Neural progenitor cell (in vitro differentiated cells): ENCODE measurements around the gene GNAZ. TPM values are rescaled to one million over a fixed set of nuclear protein-coding genes. Genes with fewer than 3 reads are reported as not detected.

Experiments
- DNase-seq: peaks from one replicate; pipeline ENCODE4 v3.0.0-alpha.2; 2016; ENCODE audit warnings: low spot score
- H2AFZ ChIP-seq: fragments of 200-600 bp; sonication (generic); replicated peaks from 2 replicates; pipeline ENCODE4 v1.6.1; 2016; ENCODE audit warnings: antibody characterized with exemption
- H3F3A ChIP-seq: fragments of 200-600 bp; sonication (generic); 2 replicates; pipeline ENCODE4 v1.6.1; 2016; ENCODE audit warnings: antibody characterized with exemption, low read depth
- H3K27ac ChIP-seq: fragments of 200-600 bp; sonication (generic); 2 replicates; pipeline ENCODE4 v1.5.1; 2016; ENCODE audit warnings: mild to moderate bottlenecking
- H3K27me3 ChIP-seq: fragments of 200-600 bp; sonication (generic); 2 replicates; pipeline ENCODE4 v1.6.1; 2016; ENCODE audit warnings: mild to moderate bottlenecking, moderate library complexity
- H3K36me3 ChIP-seq: fragments of 200-600 bp; sonication (generic); 2 replicates; pipeline ENCODE4 v1.5.1; 2016
- H3K4me1 ChIP-seq: fragments of 200-600 bp; sonication (generic); 2 replicates; pipeline ENCODE4 v1.6.1; 2016; ENCODE audit warnings: mixed run types
- H3K4me2 ChIP-seq: fragments of 200-600 bp; sonication (generic); 2 replicates; pipeline ENCODE4 v1.6.1; 2016
- H3K4me3 ChIP-seq: fragments of 200-600 bp; sonication (generic); 2 replicates; pipeline ENCODE4 v1.5.1; 2016
- H3K79me2 ChIP-seq: fragments of 200-600 bp; sonication (generic); 2 replicates; pipeline ENCODE4 v1.6.1; 2016; ENCODE audit warnings: low read depth
- H3K9ac ChIP-seq: fragments of 200-600 bp; sonication (generic); 2 replicates; pipeline ENCODE4 v1.6.1; 2016
- H3K9me3 ChIP-seq: fragments of 200-600 bp; sonication (generic); 2 replicates; pipeline ENCODE4 v1.5.1; 2016; ENCODE audit warnings: low read depth
- H4K20me1 ChIP-seq: fragments of 200-600 bp; sonication (generic); 2 replicates; pipeline ENCODE4 v1.6.1; 2016; ENCODE audit warnings: low read depth
- H3K27ac Mint-ChIP-seq: 3 replicates; pipeline ENCODE4 v1.8.0; 2021; ENCODE audit warnings: mixed read lengths
- H3K27me3 Mint-ChIP-seq: 2 replicates; pipeline ENCODE4 v1.8.0; 2022; ENCODE audit warnings: low read depth, mild to moderate bottlenecking, inconsistent platforms, moderate library complexity, mixed read lengths; ENCODE audit not compliant: insufficient read depth
- H3K36me3 Mint-ChIP-seq: 3 replicates; pipeline ENCODE4 v1.8.0; 2021; ENCODE audit warnings: mixed read lengths
- H3K4me1 Mint-ChIP-seq: 3 replicates; pipeline ENCODE4 v1.8.0; 2021; ENCODE audit warnings: mixed read lengths
- H3K4me3 Mint-ChIP-seq: 3 replicates; pipeline ENCODE4 v1.8.0; 2021; ENCODE audit warnings: mild to moderate bottlenecking, moderate library complexity, mixed read lengths
- H3K9me3 Mint-ChIP-seq: 3 replicates; pipeline ENCODE4 v1.8.0; 2020; ENCODE audit warnings: mixed read lengths
- CTCF ChIP-seq: fragments of 200-600 bp; sonication (generic); IDR thresholded peaks from 2 replicates; pipeline ENCODE4 v1.5.1; 2017; ENCODE audit warnings: antibody characterized with exemption, mild to moderate bottlenecking
- EZH2 ChIP-seq: fragments of 200-600 bp; sonication (generic); IDR thresholded peaks from 2 replicates; pipeline ENCODE4 v1.6.1; 2017; ENCODE audit warnings: antibody characterized with exemption, mild to moderate bottlenecking, moderate library complexity
- EZH2phosphoT487 ChIP-seq: fragments of 200-600 bp; sonication (generic); IDR thresholded peaks from 2 replicates; pipeline ENCODE4 v1.6.1; 2017; ENCODE audit warnings: antibody characterized with exemption
- total RNA-seq: library from RNA; depleted of rRNA; stranded (reverse); fragments of >200 nt; gene quantifications from 2 replicates; pipeline ENCODE4 v1.2.3, GENCODE V29; 2015; ENCODE audit warnings: low replicate concordance

GNAZ gene
- total RNA-seq, 1 donor from 2014 or later, result 16.5 TPM

- no peaks in the 10 kb centered on the region for H3F3A ChIP-seq
- Mint-ChIP-seq H3K27me3 (peaks cover 8% of the 10 kb centered on the region), H3K4me1 (peaks cover 44% of the 10 kb centered on the region), H3K4me3 (no peak overlapping the region), H3K9me3 (no peaks in the 10 kb centered on the region), H3K36me3 (no peaks in the 10 kb centered on the region), H3K27ac (no peak overlapping the region)
- H3K36me3 ChIP-seq, result no peaks in the 10 kb centered on the region
- peaks cover 21% of the 10 kb centered on the region for H3K4me1 ChIP-seq
- no peaks in the 10 kb centered on the region for H4K20me1 ChIP-seq
- H3K79me2 ChIP-seq, result no peaks in the 10 kb centered on the region
- H3K27ac ChIP-seq, result no peak overlapping the region
- H3K4me3 ChIP-seq, result no peak overlapping the region
- no peak overlapping the region for H2AFZ ChIP-seq
- H3K9me3 ChIP-seq, result no peaks in the 10 kb centered on the region
- H3K27me3 ChIP-seq, result no peaks in the 10 kb centered on the region
- H3K4me2 ChIP-seq, result no peak overlapping the region
- no peak overlapping the region for H3K9ac ChIP-seq
- TF ChIP-seq EZH2 (no peak), EZH2phosphoT487 (no peak), CTCF (no peak)
- no peak for DNase-seq
Observed at GRCh38 chr22:23166042-23166831, 95.9 kb downstream of the GNAZ start.

- Histone ChIP-seq H2AFZ (no peak overlapping the region), H3K27me3 (no peaks in the 10 kb centered on the region), H3K4me2 (peak overlapping the region; percentile 31), H3K4me3 (no peak overlapping the region), H4K20me1 (no peaks in the 10 kb centered on the region), H3K9ac (no peak overlapping the region), H3K4me1 (peaks cover 21% of the 10 kb centered on the region), H3F3A (no peaks in the 10 kb centered on the region), H3K27ac (no peak overlapping the region), H3K36me3 (no peaks in the 10 kb centered on the region), H3K9me3 (no peaks in the 10 kb centered on the region), H3K79me2 (no peaks in the 10 kb centered on the region)
- no peak overlapping the region for H3K4me3 Mint-ChIP-seq
- peaks cover 8% of the 10 kb centered on the region for H3K27me3 Mint-ChIP-seq
- TF ChIP-seq EZH2phosphoT487 (no peak), CTCF (no peak), EZH2 (no peak)
- H3K36me3 Mint-ChIP-seq, result no peaks in the 10 kb centered on the region
- peak overlapping the region; percentile 63 for H3K27ac Mint-ChIP-seq
- H3K9me3 Mint-ChIP-seq, result no peaks in the 10 kb centered on the region
- H3K4me1 Mint-ChIP-seq, result peaks cover 44% of the 10 kb centered on the region
- peak; percentile 48 for DNase-seq
Observed at GRCh38 chr22:23166841-23167616, 96.7 kb downstream of the GNAZ start.

GRCh38 chr22:23168391-23169042 lies 98.2 kb downstream of the GNAZ start:
- no peaks in the 10 kb centered on the region for H4K20me1 ChIP-seq
- no peak overlapping the region for H3K4me2 ChIP-seq
- H3K4me3 Mint-ChIP-seq, result no peak overlapping the region
- no peaks in the 10 kb centered on the region for H3K79me2 ChIP-seq
- peaks cover 44% of the 10 kb centered on the region for H3K4me1 Mint-ChIP-seq
- H3K27ac Mint-ChIP-seq, result no peak overlapping the region
- no peak for TF ChIP-seq EZH2phosphoT487
- no peaks in the 10 kb centered on the region for H3K27me3 ChIP-seq
- no peak for DNase-seq
- H3K36me3 Mint-ChIP-seq, result no peaks in the 10 kb centered on the region
- no peak overlapping the region for H3K4me3 ChIP-seq
- H2AFZ ChIP-seq, result no peak overlapping the region
- no peaks in the 10 kb centered on the region for H3K36me3 ChIP-seq
- no peaks in the 10 kb centered on the region for H3F3A ChIP-seq
- H3K27ac ChIP-seq, result no peak overlapping the region
- no peak overlapping the region for H3K9ac ChIP-seq
- H3K4me1 ChIP-seq, result peaks cover 21% of the 10 kb centered on the region
- H3K9me3 Mint-ChIP-seq, result no peaks in the 10 kb centered on the region
- peaks cover 8% of the 10 kb centered on the region for H3K27me3 Mint-ChIP-seq
- H3K9me3 ChIP-seq, result no peaks in the 10 kb centered on the region
